Spleen (tissue), 11 donors: ENCODE data around the gene BARHL1. TPM values are rescaled to one million over a fixed set of nuclear protein-coding genes. Genes with fewer than 3 reads are reported as not detected.

ENCODE experiments used
- DNase-seq: peaks from one replicate; pipeline ENCODE4 v3.0.0-alpha.2; 2020
- H3K27ac ChIP-seq, 8 donors: fragments of 200-600 bp; sonication (generic) in 7 of 8; 1 replicate in 4 of 8; 2 replicates in 4 of 8; pipeline versions ENCODE4 v1.5.0 to v1.8.0; 2016 to 2021; ENCODE audit warnings: inconsistent platforms in 4 of 8, mild to moderate bottlenecking in 4 of 8, moderate library complexity in 1 of 8
- H3K27me3 ChIP-seq, 7 donors: fragments of 200-600 bp; sonication (generic) in 6 of 7; replicated peaks in 1 of 7; 1 replicate in 4 of 7; 2 replicates in 3 of 7; pipeline versions ENCODE4 v1.5.0 to v1.8.0; 2016 to 2021; ENCODE audit warnings: inconsistent platforms in 3 of 7, mild to moderate bottlenecking in 1 of 7
- H3K36me3 ChIP-seq, 6 donors: fragments of 200-600 bp; sonication (generic) in 5 of 6; 1 replicate in 4 of 6; 2 replicates in 2 of 6; pipeline versions ENCODE4 v1.5.0 to v1.8.0; 2016 to 2021; ENCODE audit warnings: inconsistent platforms in 2 of 6
- H3K4me1 ChIP-seq, 6 donors: fragments of 200-600 bp; sonication (generic) in 5 of 6; 1 replicate in 3 of 6; 2 replicates in 3 of 6; pipeline versions ENCODE4 v1.5.0 to v1.8.0; 2016 to 2021; ENCODE audit warnings: inconsistent platforms in 3 of 6
- H3K4me3 ChIP-seq, 8 donors: fragments of 200-600 bp; sonication (generic) in 7 of 8; 1 replicate in 4 of 8; 2 replicates in 4 of 8; pipeline versions ENCODE4 v1.5.0 to v1.8.0; 2016 to 2021; ENCODE audit warnings: inconsistent platforms in 4 of 8, mild to moderate bottlenecking in 4 of 8, moderate library complexity in 2 of 8
- H3K9me3 ChIP-seq, 8 donors: fragments of 200-600 bp; sonication (generic) in 7 of 8; 1 replicate in 4 of 8; 2 replicates in 4 of 8; pipeline versions ENCODE4 v1.5.0 to v1.8.0; 2016 to 2021; ENCODE audit warnings: inconsistent platforms in 4 of 8
- POLR2A ChIP-seq, 3 donors: fragments of 450-650 bp; IDR thresholded peaks; one replicate each; pipeline ENCODE4 v1.5.1; 2017; ENCODE audit warnings: antibody characterized with exemption in 3 of 3, mild to moderate bottlenecking in 1 of 3
- POLR2AphosphoS5 ChIP-seq, 3 donors: sonication (generic); formaldehyde crosslinking; IDR thresholded peaks; one replicate each; pipeline ENCODE4 v1.5.1; 2017; ENCODE audit warnings: antibody characterized with exemption in 3 of 3
- WGBS, 5 donors: extraction: QIAGEN DNeasy Blood & Tissue Kit in 3 of 5; methylation state at CpG; one replicate each; pipeline versions ENCODE4 v1.1.5 to v1.1.7; 2013 to 2018; 5-methylcytosine and 5-hydroxymethylcytosine counted together
- intact Hi-C: fragments of 100-400 bp; cut with DNase I; formaldehyde crosslinking; loops from one replicate; pipeline ENCODE4 v1.15.0; 2023; ENCODE audit warnings: low total_unique reads
- polyA plus RNA-seq, 3 donors: library from polyadenylated mRNA; stranded (reverse); fragments of 200-250 nt; gene quantifications; one replicate each; pipeline ENCODE4 v1.2.1, GENCODE V29; 2013
- total RNA-seq, 7 donors: library from RNA; depleted of rRNA in 3 of 7; stranded (reverse); fragments of >200 nt in 3 of 7; fragmentation: NEBNext Ultra II Directional in 4 of 7; extraction: Animal tissue kit (Norgen Biotek cat#: 25700) in 4 of 7; gene quantifications; one replicate each; pipeline versions ENCODE4 v1.1.0 to v1.2.1, GENCODE V29; 2016 to 2021
- TF ChIP-seq, protein P1 (sequence below), 11 experiments: fragments of 200-600 bp in 7 of 11; fragments of 450-650 bp in 4 of 11; sonication (generic) in 4 of 11; IDR thresholded peaks in 8 of 11; conservative IDR thresholded peaks in 3 of 11; 1 replicate in 7 of 11; 2 replicates in 4 of 11; pipeline versions ENCODE4 v1.4.0 to v1.8.0; 2016 to 2021; ENCODE audit warnings: antibody characterized with exemption in 11 of 11, inconsistent platforms in 4 of 11, mild to moderate bottlenecking in 1 of 11
- donor health status: healthy with polysubstance abuse.
- donor health status: DM: no; HTN: no; CAD: no; lungs with moderate emphysema.
- donor health status: DM: no; HTN: no; CAD: no.
- donor health status: Bipolar disorder and iron deficiency.
- donor health status: healthy.
- donor health status: DM: no; HTN: no; CAD: no.
- donor health status: DM: yes; HTN: yes; CAD: no.

The BARHL1 gene
- total and polyA plus RNA-seq, 10 donors = not detected

DNA sequence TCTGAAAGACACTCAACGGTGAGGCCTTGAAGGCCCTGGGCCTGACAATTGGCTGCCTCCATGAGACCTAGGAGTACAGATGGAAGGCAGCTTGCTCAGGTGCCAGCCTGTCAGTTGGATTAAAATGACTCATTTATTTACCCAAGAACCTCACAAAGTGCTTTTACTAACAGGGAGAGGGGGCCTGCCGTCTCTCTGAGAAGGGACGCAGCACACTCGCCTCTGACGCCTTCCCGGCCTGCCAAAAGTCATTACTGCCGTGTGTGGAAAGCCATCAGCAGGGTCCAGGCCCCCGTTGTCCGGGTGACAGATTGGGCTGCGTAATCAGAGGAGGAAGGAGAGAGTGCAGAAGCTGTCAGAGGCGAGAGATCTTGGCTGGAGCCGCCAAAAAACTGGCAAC, 54.9 kb downstream of the BARHL1 start:
- H3K9me3 ChIP-seq = no peaks in the 10 kb centered on the region

DNA sequence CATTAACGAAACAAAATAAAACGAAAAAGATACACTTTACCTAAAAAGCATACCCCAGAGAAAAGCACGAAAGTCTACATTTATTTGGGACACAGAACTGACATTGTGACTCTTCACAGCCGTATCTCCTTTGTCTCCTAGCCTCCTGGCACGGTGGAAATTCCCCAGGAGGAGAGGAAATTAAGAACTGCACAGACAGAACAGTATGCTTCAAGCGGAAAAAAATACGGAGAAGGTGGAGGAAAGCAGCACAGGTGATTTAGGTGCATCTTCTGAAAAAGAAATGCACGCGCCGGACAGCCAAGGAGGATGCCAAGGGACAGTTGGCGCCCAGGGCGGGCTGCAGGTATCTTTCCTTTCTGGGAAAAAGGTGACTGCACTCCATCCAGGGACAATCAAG, 55.4 kb downstream of the BARHL1 start:
- Histone ChIP-seq H3K27me3 (no peaks in the 10 kb centered on the region), H3K4me3 (no peak overlapping the region), H3K36me3 (peaks cover 0 to 85% (median 54%) of the 10 kb centered on the region in 6 donors), H3K27ac (no peak overlapping the region), H3K9me3 (no peaks in the 10 kb centered on the region), H3K4me1 (no peaks in the 10 kb centered on the region)
- WGBS, 5 donors = 94 to 96% (median 95%) methylated on average over 12 of the region's 12 CpGs
- intact Hi-C loops = no loop called here
- TF ChIP-seq POLR2A (IDR thresholded peaks at IDR 0.05) (no peak), POLR2AphosphoS5 (IDR thresholded peaks at IDR 0.05) (no peak)
- TF ChIP-seq, protein P1, sequence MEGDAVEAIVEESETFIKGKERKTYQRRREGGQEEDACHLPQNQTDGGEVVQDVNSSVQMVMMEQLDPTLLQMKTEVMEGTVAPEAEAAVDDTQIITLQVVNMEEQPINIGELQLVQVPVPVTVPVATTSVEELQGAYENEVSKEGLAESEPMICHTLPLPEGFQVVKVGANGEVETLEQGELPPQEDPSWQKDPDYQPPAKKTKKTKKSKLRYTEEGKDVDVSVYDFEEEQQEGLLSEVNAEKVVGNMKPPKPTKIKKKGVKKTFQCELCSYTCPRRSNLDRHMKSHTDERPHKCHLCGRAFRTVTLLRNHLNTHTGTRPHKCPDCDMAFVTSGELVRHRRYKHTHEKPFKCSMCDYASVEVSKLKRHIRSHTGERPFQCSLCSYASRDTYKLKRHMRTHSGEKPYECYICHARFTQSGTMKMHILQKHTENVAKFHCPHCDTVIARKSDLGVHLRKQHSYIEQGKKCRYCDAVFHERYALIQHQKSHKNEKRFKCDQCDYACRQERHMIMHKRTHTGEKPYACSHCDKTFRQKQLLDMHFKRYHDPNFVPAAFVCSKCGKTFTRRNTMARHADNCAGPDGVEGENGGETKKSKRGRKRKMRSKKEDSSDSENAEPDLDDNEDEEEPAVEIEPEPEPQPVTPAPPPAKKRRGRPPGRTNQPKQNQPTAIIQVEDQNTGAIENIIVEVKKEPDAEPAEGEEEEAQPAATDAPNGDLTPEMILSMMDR (IDR thresholded peaks at IDR 0.05 in 8 of 11, conservative IDR thresholded peaks at IDR 0.05 in 3 of 11) = no peak
- DNase-seq = no peak

More for the DNA sequence above, 54.9 kb downstream of the BARHL1 start:
- H3K27me3 ChIP-seq = no peaks in the 10 kb centered on the region
- no peaks in the 10 kb centered on the region for H3K4me1 ChIP-seq
- TF ChIP-seq POLR2AphosphoS5 (IDR thresholded peaks at IDR 0.05) (no peak), POLR2A (IDR thresholded peaks at IDR 0.05) (no peak)
- TF ChIP-seq, protein P1 (IDR thresholded peaks at IDR 0.05 in 8 of 11, conservative IDR thresholded peaks at IDR 0.05 in 3 of 11) = no peak
- peaks cover 0 to 81% (median 53%) of the 10 kb centered on the region in 6 donors for H3K36me3 ChIP-seq
- no peak overlapping the region for H3K27ac ChIP-seq
- no peak overlapping the region for H3K4me3 ChIP-seq
- WGBS, 5 donors = 87 to 94% (median 93%) methylated on average over 11 to 12 of the region's 12 CpGs
- intact Hi-C loops = no loop called here
- no peak for DNase-seq

DNA sequence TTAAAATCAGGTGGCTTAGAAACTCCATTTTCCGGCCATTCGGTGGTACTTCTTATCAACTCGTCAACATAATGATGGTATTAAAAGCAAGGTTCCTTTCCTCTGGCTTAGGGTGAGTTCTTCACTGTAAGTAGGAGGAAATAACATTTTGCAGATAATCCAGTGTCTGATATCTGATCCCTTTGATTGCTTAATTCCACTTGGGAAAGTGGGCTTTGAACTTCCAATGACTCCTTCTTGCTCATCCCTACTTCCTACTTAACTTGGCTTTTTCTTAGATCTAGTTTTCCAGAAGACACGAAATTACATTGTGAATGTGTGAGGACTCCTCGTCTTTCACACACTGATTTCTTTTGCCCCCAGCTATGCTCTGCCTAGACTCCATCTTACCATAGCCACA, 55.8 kb downstream of the BARHL1 start:
- Histone ChIP-seq H3K36me3 (peaks cover 0 to 89% (median 57%) of the 10 kb centered on the region in 6 donors), H3K27ac (no peak overlapping the region), H3K4me1 (no peaks in the 10 kb centered on the region), H3K4me3 (no peak overlapping the region), H3K27me3 (no peaks in the 10 kb centered on the region), H3K9me3 (no peaks in the 10 kb centered on the region)
- WGBS, 5 donors = 93 to 96% (median 94%) methylated on average over 5 of the region's 5 CpGs
- intact Hi-C loops = no loop called here
- TF ChIP-seq POLR2AphosphoS5 (IDR thresholded peaks at IDR 0.05) = no peak
- no peak for DNase-seq

DNA sequence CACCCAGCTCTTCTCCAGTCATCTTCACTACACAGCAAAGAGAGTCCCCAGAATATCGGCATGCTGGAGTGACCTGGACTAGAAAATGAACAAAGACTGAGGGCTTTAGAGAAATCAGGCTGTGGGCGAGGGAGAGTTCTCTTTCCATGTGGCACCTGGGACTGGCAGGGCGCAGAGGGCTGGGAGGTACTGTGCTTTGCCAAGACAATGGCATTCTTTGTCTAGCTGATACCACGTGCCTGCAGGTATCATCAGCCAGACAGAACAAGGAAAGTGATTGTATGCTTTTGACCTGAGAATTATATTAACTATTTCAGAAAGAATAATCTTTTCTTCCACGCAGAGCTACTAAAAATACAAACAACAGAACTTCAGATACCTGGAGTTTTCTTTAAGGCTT, 56.9 kb downstream of the BARHL1 start:
- WGBS, 5 donors = 88 to 95% (median 92%) methylated on average over 5 of the region's 5 CpGs
- intact Hi-C loops = no loop called here
- no peak for DNase-seq
- no peaks in the 10 kb centered on the region for H3K9me3 ChIP-seq
- H3K27ac ChIP-seq = no peak overlapping the region
- H3K36me3 ChIP-seq = peaks cover 0 to 96% (median 63%) of the 10 kb centered on the region in 6 donors
- TF ChIP-seq POLR2A (IDR thresholded peaks at IDR 0.05) (no peak), POLR2AphosphoS5 (IDR thresholded peaks at IDR 0.05) (no peak)
- TF ChIP-seq, protein P1 (IDR thresholded peaks at IDR 0.05 in 8 of 11, conservative IDR thresholded peaks at IDR 0.05 in 3 of 11) = no peak
- H3K4me1 ChIP-seq = no peaks in the 10 kb centered on the region
- no peaks in the 10 kb centered on the region for H3K27me3 ChIP-seq
- no peak overlapping the region for H3K4me3 ChIP-seq

Other genes starting within 250 kb of the BARHL1 start
- gene SETX, start 227.6 kb upstream of the BARHL1 start, total RNA-seq = 100 to 1,000 TPM in 6 of 7 donors, 10 to 100 TPM in 1; 88.0 to 154 (median 113) TPM
- gene SETX, start 227.6 kb upstream of the BARHL1 start, polyA plus RNA-seq = 10 to 100 TPM; 27.0 to 45.3 (median 42.0) TPM
- 10 to 100 TPM; 12.1 to 18.5 (median 14.6) TPM for gene TTF1, start 175.8 kb upstream of the BARHL1 start, total RNA-seq
- gene TTF1, start 175.8 kb upstream of the BARHL1 start, polyA plus RNA-seq = 10 to 100 TPM; 18.7 to 24.2 (median 19.0) TPM
- gene CFAP77, start 172.4 kb upstream of the BARHL1 start, total RNA-seq = not detected
- gene CFAP77, start 172.4 kb upstream of the BARHL1 start, polyA plus RNA-seq = under 1 TPM in 1 of 3 donors, not detected in 2; 0.06 TPM
- gene DDX31, start 87.4 kb downstream of the BARHL1 start, total RNA-seq = 10 to 100 TPM; 10.3 to 19.3 (median 16.1) TPM
- 10 to 100 TPM in 2 of 3 donors, 1 to 10 TPM in 1; 8.6 to 18.7 (median 11.0) TPM for gene DDX31, start 87.4 kb downstream of the BARHL1 start, polyA plus RNA-seq
- gene GTF3C4, start 87.9 kb downstream of the BARHL1 start, total RNA-seq = 10 to 100 TPM in 6 of 7 donors, 1 to 10 TPM in 1; 9.3 to 11.7 (median 10.9) TPM
- gene GTF3C4, start 87.9 kb downstream of the BARHL1 start, polyA plus RNA-seq = 1 to 10 TPM; 1.8 to 2.8 (median 2.1) TPM